NCI-H526 (cell line): Measurements from ENCODE around the gene RET.

Experiments
- DNase-seq, 2 experiments: peaks; one replicate each; lab custom pipeline; 2025; lab: John Stamatoyannopoulos, UW

Gene RET

GRCh38 chr10:43120929-43121314 is 44.1 kb downstream of the RET start:
- DNase-seq, result no peak

- no peak for DNase-seq
Observed at GRCh38 chr10:43121444-43121843, 44.6 kb downstream of the RET start.

GRCh38 chr10:43122096-43122495 is 45.2 kb downstream of the RET start:
- no peak for DNase-seq

GRCh38 chr10:43122826-43123225 is 46.0 kb downstream of the RET start:
- no peak for DNase-seq

GRCh38 chr10:43123361-43124093 is 46.7 kb downstream of the RET start:
- DNase-seq, result no peak

GRCh38 chr10:43124094-43124521 is 47.2 kb downstream of the RET start:
- no peak for DNase-seq

- DNase-seq, result no peak
Observed at GRCh38 chr10:43124574-43125273, 47.9 kb downstream of the RET start.

GRCh38 chr10:43125274-43125845 is 48.5 kb downstream of the RET start:
- no peak for DNase-seq

GRCh38 chr10:43125881-43126731 is 49.2 kb downstream of the RET start:
- DNase-seq, result no peak

- no peak for DNase-seq
Observed at GRCh38 chr10:43126759-43127424, 50.0 kb downstream of the RET start.

- DNase-seq, result no peak
Observed at GRCh38 chr10:43127442-43127841, 50.6 kb downstream of the RET start.

GRCh38 chr10:43128331-43128730 is 51.5 kb downstream of the RET start:
- DNase-seq, result no peak

GRCh38 chr10:43128958-43129706 is 52.3 kb downstream of the RET start:
- no peak for DNase-seq

- DNase-seq, result no peak
Observed at GRCh38 chr10:43130770-43131171, 53.9 kb downstream of the RET start.

- no peak for DNase-seq
Observed at GRCh38 chr10:43131256-43131655, 54.4 kb downstream of the RET start.

- no peak for DNase-seq
Observed at GRCh38 chr10:43131906-43132305, 55.0 kb downstream of the RET start.

- no peak for DNase-seq
Observed at GRCh38 chr10:43132867-43133787, 56.3 kb downstream of the RET start.

- no peak for DNase-seq
Observed at GRCh38 chr10:43134126-43134905, 57.4 kb downstream of the RET start.

GRCh38 chr10:43135064-43135463 is 58.2 kb downstream of the RET start:
- no peak for DNase-seq
